ENCODE data around the gene SLC8A2.

DNA sequence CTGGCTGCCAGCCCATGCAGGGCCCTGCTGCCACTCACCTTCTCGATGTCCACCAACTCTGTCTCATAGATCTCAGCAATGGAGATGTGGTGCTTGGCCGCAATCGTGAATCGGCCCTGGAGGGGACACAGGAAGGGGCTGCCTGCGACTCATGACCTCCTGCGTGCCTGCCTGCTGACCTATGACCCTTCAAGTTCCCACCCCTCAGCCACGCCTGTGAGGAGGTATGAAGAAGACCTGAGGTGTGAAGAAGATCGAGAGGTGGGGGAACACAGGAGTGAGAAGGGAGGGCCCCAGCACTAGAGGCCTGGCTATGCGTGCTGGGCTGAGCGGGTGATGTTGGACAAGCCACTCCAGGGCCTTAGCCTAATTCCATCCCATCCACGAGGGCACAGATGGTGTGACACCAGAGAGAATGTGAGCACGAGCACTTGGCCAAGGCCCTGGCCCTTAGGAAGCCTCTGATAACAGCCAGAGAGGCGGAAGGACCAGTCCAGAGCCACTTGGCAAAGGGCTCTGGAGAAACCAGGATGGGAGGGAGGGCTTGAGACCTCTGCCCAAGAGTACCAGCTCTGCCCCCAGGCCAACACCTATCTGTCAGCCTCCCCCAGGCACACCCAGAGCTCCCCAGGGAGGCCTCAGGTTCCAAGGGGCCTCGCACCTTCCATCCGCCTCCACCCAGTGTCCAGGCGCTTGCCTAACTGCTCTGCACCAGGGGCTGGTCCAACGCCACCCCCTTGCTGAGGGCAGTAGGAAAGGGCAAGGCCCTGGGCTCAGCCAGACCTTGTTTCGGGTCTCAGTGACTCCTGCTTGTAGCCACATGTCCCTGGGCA is 21.9 kb upstream of the SLC8A2 start:
- TF ChIP-seq, protein P1, sequence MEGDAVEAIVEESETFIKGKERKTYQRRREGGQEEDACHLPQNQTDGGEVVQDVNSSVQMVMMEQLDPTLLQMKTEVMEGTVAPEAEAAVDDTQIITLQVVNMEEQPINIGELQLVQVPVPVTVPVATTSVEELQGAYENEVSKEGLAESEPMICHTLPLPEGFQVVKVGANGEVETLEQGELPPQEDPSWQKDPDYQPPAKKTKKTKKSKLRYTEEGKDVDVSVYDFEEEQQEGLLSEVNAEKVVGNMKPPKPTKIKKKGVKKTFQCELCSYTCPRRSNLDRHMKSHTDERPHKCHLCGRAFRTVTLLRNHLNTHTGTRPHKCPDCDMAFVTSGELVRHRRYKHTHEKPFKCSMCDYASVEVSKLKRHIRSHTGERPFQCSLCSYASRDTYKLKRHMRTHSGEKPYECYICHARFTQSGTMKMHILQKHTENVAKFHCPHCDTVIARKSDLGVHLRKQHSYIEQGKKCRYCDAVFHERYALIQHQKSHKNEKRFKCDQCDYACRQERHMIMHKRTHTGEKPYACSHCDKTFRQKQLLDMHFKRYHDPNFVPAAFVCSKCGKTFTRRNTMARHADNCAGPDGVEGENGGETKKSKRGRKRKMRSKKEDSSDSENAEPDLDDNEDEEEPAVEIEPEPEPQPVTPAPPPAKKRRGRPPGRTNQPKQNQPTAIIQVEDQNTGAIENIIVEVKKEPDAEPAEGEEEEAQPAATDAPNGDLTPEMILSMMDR (IDR thresholded peaks at IDR 0.05), result no peak
- no peak for TF ChIP-seq POLR2A (IDR thresholded peaks at IDR 0.05)
